PFSK-1 (cell line): ENCODE measurements around the gene TENM3.

Source experiments
- FOXP2 ChIP-seq: optimal IDR thresholded peaks from 2 replicates; pipeline ENCODE3; 2011; ENCODE audit warnings: borderline replicate concordance, control low read depth, inconsistent platforms; ENCODE audit not compliant: insufficient read depth; ENCODE audit errors: extremely low read length, extremely low read depth
- POLR2AphosphoS5 ChIP-seq: IDR thresholded peaks from 2 replicates; pipeline ENCODE4 v1.6.1; 2012; ENCODE audit warnings: low read depth, mild to moderate bottlenecking, control low read depth, low read length, moderate library complexity
- REST ChIP-seq, 2 experiments: IDR thresholded peaks; 2 replicates each; pipeline versions ENCODE4 v1.6.1 to v1.8.0; 2011 to 2012; ENCODE audit warnings: low read depth in 2 of 2, low read length in 2 of 2, control low read depth in 1 of 2, inconsistent platforms in 1 of 2, mild to moderate bottlenecking in 1 of 2, moderate library complexity in 1 of 2; ENCODE audit not compliant: insufficient read depth in 1 of 2
- SIN3A ChIP-seq: IDR thresholded peaks from 2 replicates; pipeline ENCODE4 v1.6.1; 2012; ENCODE audit warnings: mild to moderate bottlenecking, low read length, moderate library complexity, borderline replicate concordance; ENCODE audit not compliant: insufficient read depth
- TAF1 ChIP-seq: IDR thresholded peaks from 2 replicates; pipeline ENCODE4 v1.6.1; 2012; ENCODE audit warnings: low read length, control low read depth, borderline replicate concordance; ENCODE audit not compliant: insufficient read depth

Gene TENM3

GRCh38 chr4:182292612-182293011, 49.4 kb downstream of the TENM3 start:
- TF ChIP-seq SIN3A (no peak), REST (IDR thresholded peaks at IDR 0.05; ENCODE audit: insufficient read depth in 1 of 2, low read depth in 2 of 2, low read length in 2 of 2) (0 out of 4 replicates have a peak, but pooled peaks of 1 of the 2 experiments have one; percentile 53)

- TF ChIP-seq FOXP2 (no peak), POLR2AphosphoS5 (no peak)
These were observed 50.6 kb downstream of the TENM3 start for GRCh38 chr4:182293691-182294255.

GRCh38 chr4:182294451-182294850, 51.2 kb downstream of the TENM3 start:
- TF ChIP-seq FOXP2 (no peak), SIN3A (no peak), TAF1 (no peak), REST (IDR thresholded peaks at IDR 0.05; ENCODE audit: insufficient read depth in 1 of 2, low read depth in 2 of 2, low read length in 2 of 2) (no peak), POLR2AphosphoS5 (no peak)

- TF ChIP-seq POLR2AphosphoS5 (peak; percentile 33; the same call in 1 of the 2 replicates), SIN3A (no peak)
These were observed 54.5 kb downstream of the TENM3 start for GRCh38 chr4:182297659-182298058.

- no peak for TF ChIP-seq POLR2AphosphoS5
- no peak for TF ChIP-seq SIN3A
- TF ChIP-seq REST (IDR thresholded peaks at IDR 0.05; ENCODE audit: insufficient read depth in 1 of 2, low read depth in 2 of 2, low read length in 2 of 2), result no peak
- no peak for TF ChIP-seq TAF1
- no peak for TF ChIP-seq FOXP2
These were observed 58.5 kb downstream of the TENM3 start for GRCh38 chr4:182301736-182302135.

- TF ChIP-seq SIN3A, result no peak
- no peak for TF ChIP-seq TAF1
- no peak for TF ChIP-seq POLR2AphosphoS5
- TF ChIP-seq REST (IDR thresholded peaks at IDR 0.05; ENCODE audit: insufficient read depth in 1 of 2, low read depth in 2 of 2, low read length in 2 of 2), result no peak
- TF ChIP-seq FOXP2, result no peak
These were observed 60.6 kb downstream of the TENM3 start for GRCh38 chr4:182303847-182304246.
